Esophagus muscularis mucosa (tissue), 4 donors: Measurements from ENCODE around the gene AMY1B.
"Not testable (repeated sequence)": the region's sequence is repeated elsewhere in the genome, so short reads cannot be mapped to it uniquely, and the experiment has no call there.

Experiments
- EP300 ChIP-seq: sonication (generic); formaldehyde crosslinking; IDR thresholded peaks from one replicate; pipeline ENCODE4 v1.6.1; 2017; ENCODE audit warnings: antibody characterized with exemption
- POLR2A ChIP-seq: fragments of 450-650 bp; IDR thresholded peaks from one replicate; pipeline ENCODE4 v1.6.1; 2017; ENCODE audit warnings: antibody characterized with exemption, moderate library complexity, mild to moderate bottlenecking, low read depth
- POLR2AphosphoS5 ChIP-seq, 2 donors: sonication (generic); formaldehyde crosslinking; IDR thresholded peaks; one replicate each; pipeline ENCODE4 v1.6.1; 2017; ENCODE audit warnings: antibody characterized with exemption in 2 of 2
- TF ChIP-seq, protein P1 (sequence below), 3 experiments: fragments of 200-600 bp in 2 of 3; fragments of 450-650 bp in 1 of 3; sonication (generic) in 2 of 3; IDR thresholded peaks; one replicate each; pipeline ENCODE4 v1.5.1; 2017 to 2019; ENCODE audit warnings: antibody characterized with exemption in 3 of 3, mild to moderate bottlenecking in 2 of 3, moderate library complexity in 1 of 3

DNA sequence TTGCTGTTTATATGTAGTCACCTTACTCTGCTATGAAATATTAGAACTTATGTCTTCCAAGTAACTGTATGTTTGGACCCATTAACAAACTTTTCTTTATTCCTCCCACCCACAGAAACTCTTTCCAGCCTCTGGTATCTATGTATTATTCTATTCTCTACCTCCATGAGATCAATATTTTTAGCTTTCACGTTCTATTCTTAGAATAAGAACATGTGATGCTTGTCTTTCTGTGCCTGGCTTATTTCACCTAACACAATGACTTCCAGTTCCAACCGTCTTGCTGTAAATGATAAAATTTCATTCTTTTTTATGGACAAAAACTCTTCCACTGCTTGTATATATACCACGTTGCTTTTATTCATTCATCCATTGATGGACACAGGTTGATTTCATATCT lies 39.3 kb upstream of the AMY1B start:
- TF ChIP-seq, protein P1, sequence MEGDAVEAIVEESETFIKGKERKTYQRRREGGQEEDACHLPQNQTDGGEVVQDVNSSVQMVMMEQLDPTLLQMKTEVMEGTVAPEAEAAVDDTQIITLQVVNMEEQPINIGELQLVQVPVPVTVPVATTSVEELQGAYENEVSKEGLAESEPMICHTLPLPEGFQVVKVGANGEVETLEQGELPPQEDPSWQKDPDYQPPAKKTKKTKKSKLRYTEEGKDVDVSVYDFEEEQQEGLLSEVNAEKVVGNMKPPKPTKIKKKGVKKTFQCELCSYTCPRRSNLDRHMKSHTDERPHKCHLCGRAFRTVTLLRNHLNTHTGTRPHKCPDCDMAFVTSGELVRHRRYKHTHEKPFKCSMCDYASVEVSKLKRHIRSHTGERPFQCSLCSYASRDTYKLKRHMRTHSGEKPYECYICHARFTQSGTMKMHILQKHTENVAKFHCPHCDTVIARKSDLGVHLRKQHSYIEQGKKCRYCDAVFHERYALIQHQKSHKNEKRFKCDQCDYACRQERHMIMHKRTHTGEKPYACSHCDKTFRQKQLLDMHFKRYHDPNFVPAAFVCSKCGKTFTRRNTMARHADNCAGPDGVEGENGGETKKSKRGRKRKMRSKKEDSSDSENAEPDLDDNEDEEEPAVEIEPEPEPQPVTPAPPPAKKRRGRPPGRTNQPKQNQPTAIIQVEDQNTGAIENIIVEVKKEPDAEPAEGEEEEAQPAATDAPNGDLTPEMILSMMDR (IDR thresholded peaks at IDR 0.05), result not testable (repeated sequence)
- TF ChIP-seq POLR2AphosphoS5 (IDR thresholded peaks at IDR 0.05); POLR2A; EP300: not testable (repeated sequence)
